KMS-11 (cell line): ENCODE measurements around the gene ALDH8A1.

Source experiments
- H2AFZ ChIP-seq: fragments of 200-600 bp; sonication (generic); 2 replicates; pipeline ENCODE4 v1.6.1; 2016; ENCODE audit warnings: antibody characterized with exemption, mixed run types, low read depth
- H3K27ac ChIP-seq: fragments of 200-600 bp; sonication (generic); 2 replicates; pipeline ENCODE4 v1.6.1; 2016; ENCODE audit warnings: mild to moderate bottlenecking, mixed run types
- H3K27me3 ChIP-seq: fragments of 200-600 bp; sonication (generic); 2 replicates; pipeline ENCODE4 v1.6.1; 2017; ENCODE audit warnings: mild to moderate bottlenecking, low read depth, mixed run types, moderate library complexity; ENCODE audit not compliant: insufficient read depth
- H3K36me3 ChIP-seq: fragments of 200-600 bp; sonication (generic); 2 replicates; pipeline ENCODE4 v1.6.1; 2017; ENCODE audit warnings: mild to moderate bottlenecking, mixed run types; ENCODE audit not compliant: insufficient read depth
- H3K4me1 ChIP-seq: fragments of 200-600 bp; sonication (generic); 2 replicates; pipeline ENCODE4 v1.6.1; 2016; ENCODE audit warnings: mild to moderate bottlenecking, low read depth, mixed run types; ENCODE audit not compliant: poor library complexity, severe bottlenecking
- H3K4me2 ChIP-seq: fragments of 200-600 bp; sonication (generic); 2 replicates; pipeline ENCODE4 v1.7.0; 2016; ENCODE audit warnings: mild to moderate bottlenecking, mixed run types
- H3K4me3 ChIP-seq: fragments of 200-600 bp; sonication (generic); IDR thresholded peaks from 2 replicates; pipeline ENCODE4 v1.6.1; 2017; ENCODE audit warnings: low read depth, low read length, mixed read lengths; ENCODE audit not compliant: insufficient read depth
- H3K79me2 ChIP-seq: fragments of 200-600 bp; sonication (generic); 2 replicates; pipeline ENCODE4 v1.6.1; 2016; ENCODE audit warnings: low read depth, mixed run types; ENCODE audit not compliant: insufficient read depth
- H3K9ac ChIP-seq: fragments of 200-600 bp; sonication (generic); 2 replicates; pipeline ENCODE4 v1.6.1; 2016; ENCODE audit warnings: mild to moderate bottlenecking, mixed run types
- H4K20me1 ChIP-seq: fragments of 200-600 bp; sonication (generic); 2 replicates; pipeline ENCODE4 v1.6.1; 2016; ENCODE audit warnings: mild to moderate bottlenecking, mixed run types; ENCODE audit not compliant: insufficient read depth
- TF ChIP-seq, protein P1 (sequence below): fragments of 200-600 bp; sonication (generic); conservative IDR thresholded peaks from 2 replicates; pipeline ENCODE4 v1.6.1; 2017; ENCODE audit warnings: low read depth, mild to moderate bottlenecking, antibody characterized with exemption, low read length, moderate library complexity, mixed read lengths

Gene ALDH8A1

GRCh38 chr6:134884752-134885151 is 65.1 kb downstream of the ALDH8A1 start:
- no peaks in the 10 kb centered on the region for H4K20me1 ChIP-seq
- H2AFZ ChIP-seq: no peak overlapping the region
- H3K79me2 ChIP-seq: no peaks in the 10 kb centered on the region
- TF ChIP-seq, protein P1, sequence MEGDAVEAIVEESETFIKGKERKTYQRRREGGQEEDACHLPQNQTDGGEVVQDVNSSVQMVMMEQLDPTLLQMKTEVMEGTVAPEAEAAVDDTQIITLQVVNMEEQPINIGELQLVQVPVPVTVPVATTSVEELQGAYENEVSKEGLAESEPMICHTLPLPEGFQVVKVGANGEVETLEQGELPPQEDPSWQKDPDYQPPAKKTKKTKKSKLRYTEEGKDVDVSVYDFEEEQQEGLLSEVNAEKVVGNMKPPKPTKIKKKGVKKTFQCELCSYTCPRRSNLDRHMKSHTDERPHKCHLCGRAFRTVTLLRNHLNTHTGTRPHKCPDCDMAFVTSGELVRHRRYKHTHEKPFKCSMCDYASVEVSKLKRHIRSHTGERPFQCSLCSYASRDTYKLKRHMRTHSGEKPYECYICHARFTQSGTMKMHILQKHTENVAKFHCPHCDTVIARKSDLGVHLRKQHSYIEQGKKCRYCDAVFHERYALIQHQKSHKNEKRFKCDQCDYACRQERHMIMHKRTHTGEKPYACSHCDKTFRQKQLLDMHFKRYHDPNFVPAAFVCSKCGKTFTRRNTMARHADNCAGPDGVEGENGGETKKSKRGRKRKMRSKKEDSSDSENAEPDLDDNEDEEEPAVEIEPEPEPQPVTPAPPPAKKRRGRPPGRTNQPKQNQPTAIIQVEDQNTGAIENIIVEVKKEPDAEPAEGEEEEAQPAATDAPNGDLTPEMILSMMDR: no peak
- no peak overlapping the region for H3K4me3 ChIP-seq
- no peaks in the 10 kb centered on the region for H3K36me3 ChIP-seq
- peaks cover 10% of the 10 kb centered on the region for H3K4me1 ChIP-seq
- no peaks in the 10 kb centered on the region for H3K27me3 ChIP-seq
- H3K4me2 ChIP-seq: no peak overlapping the region
- no peak overlapping the region for H3K9ac ChIP-seq
- H3K27ac ChIP-seq: no peak overlapping the region

DNA sequence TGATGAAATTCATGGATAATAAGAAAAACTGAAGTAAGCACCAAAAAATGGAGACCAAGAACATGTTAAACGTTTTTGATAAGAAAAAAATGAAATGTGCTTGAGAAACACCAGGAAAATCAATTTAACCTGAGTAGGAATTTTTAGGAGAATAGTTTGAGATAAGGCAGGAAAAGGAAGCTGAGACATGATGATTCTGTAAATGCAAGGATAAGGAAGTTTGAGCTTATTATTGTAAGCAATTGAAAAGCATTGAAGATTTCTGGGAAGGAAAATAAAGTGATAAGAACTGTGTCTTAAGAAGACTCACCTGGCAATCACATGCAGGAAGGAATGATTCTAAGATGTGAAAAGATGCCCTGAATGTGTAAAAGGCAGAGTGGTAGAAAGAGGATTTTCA is 66.6 kb downstream of the ALDH8A1 start:
- Histone ChIP-seq H4K20me1 (no peaks in the 10 kb centered on the region), H3K4me3 (no peak overlapping the region), H3K79me2 (no peaks in the 10 kb centered on the region), H3K27me3 (no peaks in the 10 kb centered on the region), H3K4me1 (peaks cover 10% of the 10 kb centered on the region), H3K27ac (no peak overlapping the region), H2AFZ (no peak overlapping the region), H3K36me3 (no peaks in the 10 kb centered on the region), H3K9ac (no peak overlapping the region), H3K4me2 (no peak overlapping the region)
- TF ChIP-seq, protein P1: no peak

GRCh38 chr6:134882426-134883038 is 67.4 kb downstream of the ALDH8A1 start:
- Histone ChIP-seq H2AFZ (peak overlapping the region; percentile 39; the same call in 1 of the 2 replicates), H4K20me1 (no peaks in the 10 kb centered on the region), H3K4me2 (no peak overlapping the region; the same call in 1 of the 2 replicates), H3K27me3 (no peaks in the 10 kb centered on the region), H3K4me1 (peaks cover 10% of the 10 kb centered on the region), H3K9ac (no peak overlapping the region), H3K36me3 (no peaks in the 10 kb centered on the region), H3K79me2 (no peaks in the 10 kb centered on the region), H3K4me3 (no peak overlapping the region), H3K27ac (no peak overlapping the region)
- TF ChIP-seq, protein P1: peak; percentile 88

DNA sequence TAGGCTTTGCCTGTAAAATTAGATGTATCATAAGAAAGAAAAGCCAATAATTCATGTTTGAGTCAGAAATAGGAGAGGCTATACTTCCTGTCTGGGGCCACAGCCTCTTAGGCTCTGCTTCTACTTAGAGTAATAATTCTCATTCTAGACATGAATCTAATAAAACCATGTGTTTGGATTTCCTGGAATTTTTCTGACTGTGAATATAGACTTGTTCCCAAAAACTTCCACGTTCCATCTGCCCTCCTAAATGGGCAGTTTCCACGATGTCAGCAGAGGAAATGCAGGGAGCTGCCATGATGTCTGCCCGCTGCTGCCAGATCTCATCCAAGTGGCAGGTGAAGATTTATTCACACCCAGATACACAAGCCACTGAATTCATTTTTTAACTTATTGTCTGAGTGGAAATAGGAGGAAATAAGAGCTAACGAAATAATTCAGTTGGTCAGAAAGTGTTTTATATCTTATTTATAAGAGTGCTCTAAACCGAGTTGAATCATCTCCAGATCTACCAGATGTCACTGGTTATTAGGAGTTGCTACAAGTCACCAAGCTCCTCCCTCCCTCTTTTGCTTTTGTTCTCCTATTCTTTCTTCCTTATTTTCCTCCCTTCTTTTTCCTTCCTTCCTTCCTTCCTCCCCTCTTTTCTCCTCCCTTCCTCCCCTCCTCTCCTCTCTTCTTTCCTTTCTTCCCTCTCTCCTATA is 69.3 kb downstream of the ALDH8A1 start:
- H3K79me2 ChIP-seq: no peaks in the 10 kb centered on the region
- H3K4me2 ChIP-seq: no peak overlapping the region
- H4K20me1 ChIP-seq: no peaks in the 10 kb centered on the region
- H3K36me3 ChIP-seq: no peaks in the 10 kb centered on the region
- no peak overlapping the region for H3K4me3 ChIP-seq
- TF ChIP-seq, protein P1: no peak
- no peaks in the 10 kb centered on the region for H3K27me3 ChIP-seq
- peaks cover 16% of the 10 kb centered on the region for H3K4me1 ChIP-seq
- H2AFZ ChIP-seq: no peak overlapping the region
- no peak overlapping the region for H3K9ac ChIP-seq
- no peak overlapping the region for H3K27ac ChIP-seq
